Coronary artery (tissue), 2 donors: Measurements from ENCODE around the gene INPP5A.
A peak's percentile ranks its signal among the peaks of the same experiment; 100 is the strongest.

Experiments used
- DNase-seq: peaks from one replicate; pipeline ENCODE4 v3.0.0-alpha.2; 2017; ENCODE audit warnings: low spot score
- H3K27ac ChIP-seq, 2 donors: fragments of 200-600 bp; sonication (generic); one replicate each; pipeline ENCODE4 v1.5.1; 2016 to 2019
- H3K4me3 ChIP-seq: fragments of 200-600 bp; sonication (generic); 2 replicates; pipeline ENCODE4 v1.5.1; 2016; ENCODE audit warnings: mild to moderate bottlenecking, moderate library complexity
- TF ChIP-seq, protein P1 (sequence below): fragments of 200-600 bp; sonication (generic); IDR thresholded peaks from one replicate; pipeline ENCODE4 v1.5.1; 2019; ENCODE audit warnings: antibody characterized with exemption

Gene INPP5A

GRCh38 chr10:132715776-132716680 lies 178.4 kb downstream of the INPP5A start:
- peak overlapping the region in 1 of 2 donors; percentile 28 for H3K27ac ChIP-seq
- DNase-seq: peak; percentile 62

GRCh38 chr10:132716691-132717490 lies 179.3 kb downstream of the INPP5A start:
- TF ChIP-seq, protein P1, sequence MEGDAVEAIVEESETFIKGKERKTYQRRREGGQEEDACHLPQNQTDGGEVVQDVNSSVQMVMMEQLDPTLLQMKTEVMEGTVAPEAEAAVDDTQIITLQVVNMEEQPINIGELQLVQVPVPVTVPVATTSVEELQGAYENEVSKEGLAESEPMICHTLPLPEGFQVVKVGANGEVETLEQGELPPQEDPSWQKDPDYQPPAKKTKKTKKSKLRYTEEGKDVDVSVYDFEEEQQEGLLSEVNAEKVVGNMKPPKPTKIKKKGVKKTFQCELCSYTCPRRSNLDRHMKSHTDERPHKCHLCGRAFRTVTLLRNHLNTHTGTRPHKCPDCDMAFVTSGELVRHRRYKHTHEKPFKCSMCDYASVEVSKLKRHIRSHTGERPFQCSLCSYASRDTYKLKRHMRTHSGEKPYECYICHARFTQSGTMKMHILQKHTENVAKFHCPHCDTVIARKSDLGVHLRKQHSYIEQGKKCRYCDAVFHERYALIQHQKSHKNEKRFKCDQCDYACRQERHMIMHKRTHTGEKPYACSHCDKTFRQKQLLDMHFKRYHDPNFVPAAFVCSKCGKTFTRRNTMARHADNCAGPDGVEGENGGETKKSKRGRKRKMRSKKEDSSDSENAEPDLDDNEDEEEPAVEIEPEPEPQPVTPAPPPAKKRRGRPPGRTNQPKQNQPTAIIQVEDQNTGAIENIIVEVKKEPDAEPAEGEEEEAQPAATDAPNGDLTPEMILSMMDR: no peak
- Histone ChIP-seq H3K27ac (no peak overlapping the region), H3K4me3 (no peak overlapping the region)
- DNase-seq: peak; percentile 53

More at GRCh38 chr10:132715776-132716680, 178.4 kb downstream of the INPP5A start:
- no peak overlapping the region for H3K4me3 ChIP-seq
- TF ChIP-seq, protein P1: no peak

DNA sequence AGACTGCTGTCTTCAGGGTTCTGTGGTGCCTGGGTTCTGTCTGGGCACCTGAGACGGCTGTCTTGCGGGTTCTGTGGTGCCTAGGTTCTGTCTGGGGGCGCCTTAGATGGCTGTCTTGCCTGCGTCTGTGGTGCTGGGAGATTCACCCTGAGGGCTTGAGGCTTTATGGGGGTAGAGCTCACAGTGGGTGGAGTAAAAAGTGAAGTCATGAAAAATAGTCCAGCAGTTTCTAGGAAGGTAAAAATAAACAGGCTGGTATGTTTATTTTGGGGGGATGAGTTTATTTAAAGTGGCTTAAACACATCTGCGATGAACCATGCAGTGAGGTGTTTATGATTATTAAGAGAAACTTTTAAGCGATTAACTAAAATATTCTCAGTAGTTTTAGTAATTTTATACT lies 184.1 kb downstream of the INPP5A start:
- TF ChIP-seq, protein P1: no peak
- no peak for DNase-seq
- Histone ChIP-seq H3K4me3 (no peak overlapping the region), H3K27ac (no peak overlapping the region)

GRCh38 chr10:132722394-132723329 lies 185.1 kb downstream of the INPP5A start:
- Histone ChIP-seq H3K27ac (no peak overlapping the region), H3K4me3 (no peak overlapping the region)
- TF ChIP-seq, protein P1: no peak
- no peak for DNase-seq

GRCh38 chr10:132723330-132723970 lies 185.9 kb downstream of the INPP5A start:
- no peak for DNase-seq
- TF ChIP-seq, protein P1: no peak
- no peak overlapping the region for H3K4me3 ChIP-seq
- no peak overlapping the region for H3K27ac ChIP-seq

- no peak for DNase-seq
- H3K4me3 ChIP-seq: no peak overlapping the region
- H3K27ac ChIP-seq: no peak overlapping the region
- TF ChIP-seq, protein P1: no peak
Observed at GRCh38 chr10:132724446-132724845, 186.9 kb downstream of the INPP5A start.
